GM23338 (cell line): ENCODE data around the gene TRIM23. TPM values are rescaled to one million over a fixed set of nuclear protein-coding genes. Genes with fewer than 3 reads are reported as not detected.

Experiments used
- CTCF ChIP-seq, 2 experiments: fragments of 200-600 bp in 1 of 2; sonication (generic) in 1 of 2; conservative IDR thresholded peaks; 2 replicates each; pipeline versions ENCODE4 v1.5.1 to v1.6.1; 2016 to 2017; ENCODE audit warnings: antibody characterized with exemption in 2 of 2, low read depth in 2 of 2, mild to moderate bottlenecking in 2 of 2, moderate library complexity in 1 of 2
- ETS1 ChIP-seq: IDR thresholded peaks from 2 replicates; pipeline ENCODE4 v1.6.1; 2016; ENCODE audit warnings: antibody characterized with exemption
- EZH2 ChIP-seq: fragments of 200-600 bp; sonication (generic); IDR thresholded peaks from one replicate; pipeline ENCODE4 v1.8.0; 2017; ENCODE audit warnings: antibody characterized with exemption, mild to moderate bottlenecking, low read depth; ENCODE audit not compliant: unreplicated experiment
- EZH2phosphoT487 ChIP-seq: fragments of 200-600 bp; sonication (generic); IDR thresholded peaks from one replicate; pipeline ENCODE4 v1.8.1; 2018; ENCODE audit warnings: antibody characterized with exemption; ENCODE audit not compliant: unreplicated experiment
- ZNF331 ChIP-seq: fragments of 250-450 bp; sonication (Bioruptor Pico); IDR thresholded peaks from 2 replicates; pipeline ENCODE4 v1.5.0; 2020; ENCODE audit warnings: low read depth, mild to moderate bottlenecking, moderate library complexity
- ZNF462 ChIP-seq: fragments of 250-450 bp; sonication (Bioruptor Pico); IDR thresholded peaks from 2 replicates; pipeline ENCODE4 v1.5.0; 2020; ENCODE audit warnings: mild to moderate bottlenecking, moderate library complexity
- polyA plus RNA-seq: library from polyadenylated mRNA; unstranded; fragments of >200 nt; fragmentation: Nextera tagmentation; extraction: Ambion mirVana; gene quantifications from 2 replicates; pipeline ENCODE4 v1.2.1, GENCODE V29; 2016
- total RNA-seq: library from RNA; depleted of rRNA; stranded (reverse); fragments of >200 nt; shearing (Covaris generic); gene quantifications from 2 replicates; pipeline ENCODE4 v1.2.3, GENCODE V29; 2014

Gene TRIM23
- total and polyA plus RNA-seq, 2 experiments from 2014 or later = 5.4 to 10.4 TPM

GRCh38 chr5:65620021-65620420 lies 4.1 kb downstream of the TRIM23 start (continued):
- TF ChIP-seq ZNF462 (no peak), EZH2phosphoT487 (no peak), EZH2 (no peak), ETS1 (no peak), ZNF331 (CRISPR knock-in tag) (no peak), CTCF (conservative IDR thresholded peaks at IDR 0.05; ENCODE audit: low read depth in 2 of 2) (no peak)
